ENCODE data around the gene LARGE1. TPM values are rescaled to one million over a fixed set of nuclear protein-coding genes. Genes with fewer than 3 reads are reported as not detected.

LARGE1 gene
- total RNA-seq, 1 experiment from 2014 or later = 1.5 TPM

DNA sequence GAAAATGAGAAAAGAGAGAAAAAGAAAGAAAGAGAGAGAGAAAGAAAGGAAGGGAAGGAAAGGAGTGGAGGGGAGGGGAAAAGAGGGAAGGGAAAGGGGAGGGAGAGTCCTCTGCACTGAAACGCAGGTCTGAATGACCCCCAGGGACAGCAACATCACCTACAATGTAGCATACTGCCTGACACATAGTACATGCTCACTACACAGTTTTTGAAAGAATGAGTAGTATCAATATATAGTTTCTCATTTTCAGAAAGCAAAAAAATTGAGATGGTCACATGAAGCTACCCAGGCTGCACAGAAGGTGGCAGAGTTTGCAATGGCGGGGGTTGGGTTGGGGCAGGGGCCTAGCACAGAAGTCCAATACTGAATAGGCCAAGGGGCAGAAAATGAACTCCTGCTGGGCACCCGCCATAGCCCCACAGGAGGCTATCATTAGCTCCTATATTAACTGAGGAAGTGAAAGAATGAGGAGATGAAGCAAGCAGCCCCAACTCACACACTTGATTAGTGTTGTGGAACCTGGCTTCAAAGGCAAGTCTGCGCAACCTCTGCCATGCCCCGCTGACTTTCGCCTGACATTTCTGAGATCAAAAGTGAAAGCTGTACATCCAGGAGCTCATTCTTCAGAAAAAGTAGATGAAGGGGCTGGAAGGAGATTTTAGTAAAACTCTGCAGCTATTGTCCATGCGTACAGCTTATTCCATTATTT lies 620.9 kb downstream of the LARGE1 start:
- Histone ChIP-seq H4K20me1 (ENCODE audit: insufficient read depth) (no peaks in the 10 kb centered on the region), H3K27me3 (ENCODE audit: insufficient read depth, low read length) (no peaks in the 10 kb centered on the region), H3K79me2 (ENCODE audit: insufficient read depth, low read length) (no peaks in the 10 kb centered on the region), H3K4me1 (ENCODE audit: control insufficient read depth in 1 of 2, insufficient read depth in 2 of 2, low read length in 2 of 2) (no peaks in the 10 kb centered on the region), H2AFZ (ENCODE audit: low read depth, low read length, poor library complexity, severe bottlenecking) (no peak overlapping the region), H3K27ac (ENCODE audit: low read depth, low read length) (no peak overlapping the region), H3K9me3 (ENCODE audit: control insufficient read depth in 1 of 2, insufficient read depth in 1 of 2, low read depth in 1 of 2, low read length in 2 of 2) (peaks cover 0 to 18% of the 10 kb centered on the region in 2 experiments; a peak in 1 of 4 replicates), H3K4me3 (replicated peaks in 1 of 2; ENCODE audit: low read depth in 1 of 2, low read length in 2 of 2) (no peak overlapping the region), H3K36me3 (ENCODE audit: control insufficient read depth in 1 of 2, insufficient read depth in 2 of 2, low read length in 2 of 2) (no peaks in the 10 kb centered on the region), H3K9ac (ENCODE audit: low read length) (no peak overlapping the region), H3K9me2 (ENCODE audit: insufficient read depth) (no peaks in the 10 kb centered on the region), H3K4me2 (ENCODE audit: low read length) (no peak overlapping the region)
- no TSS peak for BruUV-seq (replicated peaks)
- ChIA-PET CTCF (no interaction called here), RAD21 (ENCODE audit: low non-redundant PET in 1 of 2, low total read pairs in 2 of 2, uncharacterized antibody in 2 of 2, unreplicated experiment in 2 of 2) (no interaction called here), POLR2A (no interaction called here)
- intact Hi-C loops (cut with micrococcal nuclease) = no loop called here
- no peak for DNase-seq (ENCODE audit: low read depth, low spot score)
- no peak for ATAC-seq
- no peak for TF ChIP-seq RAD21 (IDR thresholded peaks at IDR 0.05; ENCODE audit: low read depth)
- no peak for TF ChIP-seq ELF1 (IDR thresholded peaks at IDR 0.05; ENCODE audit: borderline replicate concordance, low read depth)
- no peak for TF ChIP-seq SP1 (IDR thresholded peaks at IDR 0.05; ENCODE audit: low read depth)
- TF ChIP-seq, protein P1, sequence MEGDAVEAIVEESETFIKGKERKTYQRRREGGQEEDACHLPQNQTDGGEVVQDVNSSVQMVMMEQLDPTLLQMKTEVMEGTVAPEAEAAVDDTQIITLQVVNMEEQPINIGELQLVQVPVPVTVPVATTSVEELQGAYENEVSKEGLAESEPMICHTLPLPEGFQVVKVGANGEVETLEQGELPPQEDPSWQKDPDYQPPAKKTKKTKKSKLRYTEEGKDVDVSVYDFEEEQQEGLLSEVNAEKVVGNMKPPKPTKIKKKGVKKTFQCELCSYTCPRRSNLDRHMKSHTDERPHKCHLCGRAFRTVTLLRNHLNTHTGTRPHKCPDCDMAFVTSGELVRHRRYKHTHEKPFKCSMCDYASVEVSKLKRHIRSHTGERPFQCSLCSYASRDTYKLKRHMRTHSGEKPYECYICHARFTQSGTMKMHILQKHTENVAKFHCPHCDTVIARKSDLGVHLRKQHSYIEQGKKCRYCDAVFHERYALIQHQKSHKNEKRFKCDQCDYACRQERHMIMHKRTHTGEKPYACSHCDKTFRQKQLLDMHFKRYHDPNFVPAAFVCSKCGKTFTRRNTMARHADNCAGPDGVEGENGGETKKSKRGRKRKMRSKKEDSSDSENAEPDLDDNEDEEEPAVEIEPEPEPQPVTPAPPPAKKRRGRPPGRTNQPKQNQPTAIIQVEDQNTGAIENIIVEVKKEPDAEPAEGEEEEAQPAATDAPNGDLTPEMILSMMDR (IDR thresholded peaks at IDR 0.05 in 2 of 3, conservative IDR thresholded peaks at IDR 0.05 in 1 of 3; ENCODE audit: borderline replicate concordance in 1 of 3, insufficient read depth in 1 of 3, low read depth in 2 of 3, low read length in 2 of 3) = no peak
- no peak for TF ChIP-seq FOSL1 (IDR thresholded peaks at IDR 0.05; ENCODE audit: low read depth)
- no peak for TF ChIP-seq JUND (IDR thresholded peaks at IDR 0.05)
- no peak for TF ChIP-seq MAX (IDR thresholded peaks at IDR 0.05)
- no peak for TF ChIP-seq YY1 (IDR thresholded peaks at IDR 0.05; ENCODE audit: extremely low read depth, insufficient replicate concordance, low read depth, low read length)
- TF ChIP-seq, protein P2, sequence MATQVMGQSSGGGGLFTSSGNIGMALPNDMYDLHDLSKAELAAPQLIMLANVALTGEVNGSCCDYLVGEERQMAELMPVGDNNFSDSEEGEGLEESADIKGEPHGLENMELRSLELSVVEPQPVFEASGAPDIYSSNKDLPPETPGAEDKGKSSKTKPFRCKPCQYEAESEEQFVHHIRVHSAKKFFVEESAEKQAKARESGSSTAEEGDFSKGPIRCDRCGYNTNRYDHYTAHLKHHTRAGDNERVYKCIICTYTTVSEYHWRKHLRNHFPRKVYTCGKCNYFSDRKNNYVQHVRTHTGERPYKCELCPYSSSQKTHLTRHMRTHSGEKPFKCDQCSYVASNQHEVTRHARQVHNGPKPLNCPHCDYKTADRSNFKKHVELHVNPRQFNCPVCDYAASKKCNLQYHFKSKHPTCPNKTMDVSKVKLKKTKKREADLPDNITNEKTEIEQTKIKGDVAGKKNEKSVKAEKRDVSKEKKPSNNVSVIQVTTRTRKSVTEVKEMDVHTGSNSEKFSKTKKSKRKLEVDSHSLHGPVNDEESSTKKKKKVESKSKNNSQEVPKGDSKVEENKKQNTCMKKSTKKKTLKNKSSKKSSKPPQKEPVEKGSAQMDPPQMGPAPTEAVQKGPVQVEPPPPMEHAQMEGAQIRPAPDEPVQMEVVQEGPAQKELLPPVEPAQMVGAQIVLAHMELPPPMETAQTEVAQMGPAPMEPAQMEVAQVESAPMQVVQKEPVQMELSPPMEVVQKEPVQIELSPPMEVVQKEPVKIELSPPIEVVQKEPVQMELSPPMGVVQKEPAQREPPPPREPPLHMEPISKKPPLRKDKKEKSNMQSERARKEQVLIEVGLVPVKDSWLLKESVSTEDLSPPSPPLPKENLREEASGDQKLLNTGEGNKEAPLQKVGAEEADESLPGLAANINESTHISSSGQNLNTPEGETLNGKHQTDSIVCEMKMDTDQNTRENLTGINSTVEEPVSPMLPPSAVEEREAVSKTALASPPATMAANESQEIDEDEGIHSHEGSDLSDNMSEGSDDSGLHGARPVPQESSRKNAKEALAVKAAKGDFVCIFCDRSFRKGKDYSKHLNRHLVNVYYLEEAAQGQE (IDR thresholded peaks at IDR 0.05; ENCODE audit: low read depth) = no peak
- no peak for TF ChIP-seq POLR2AphosphoS5 (IDR thresholded peaks at IDR 0.05; ENCODE audit: low read depth, low read length)
- TF ChIP-seq, protein P3, sequence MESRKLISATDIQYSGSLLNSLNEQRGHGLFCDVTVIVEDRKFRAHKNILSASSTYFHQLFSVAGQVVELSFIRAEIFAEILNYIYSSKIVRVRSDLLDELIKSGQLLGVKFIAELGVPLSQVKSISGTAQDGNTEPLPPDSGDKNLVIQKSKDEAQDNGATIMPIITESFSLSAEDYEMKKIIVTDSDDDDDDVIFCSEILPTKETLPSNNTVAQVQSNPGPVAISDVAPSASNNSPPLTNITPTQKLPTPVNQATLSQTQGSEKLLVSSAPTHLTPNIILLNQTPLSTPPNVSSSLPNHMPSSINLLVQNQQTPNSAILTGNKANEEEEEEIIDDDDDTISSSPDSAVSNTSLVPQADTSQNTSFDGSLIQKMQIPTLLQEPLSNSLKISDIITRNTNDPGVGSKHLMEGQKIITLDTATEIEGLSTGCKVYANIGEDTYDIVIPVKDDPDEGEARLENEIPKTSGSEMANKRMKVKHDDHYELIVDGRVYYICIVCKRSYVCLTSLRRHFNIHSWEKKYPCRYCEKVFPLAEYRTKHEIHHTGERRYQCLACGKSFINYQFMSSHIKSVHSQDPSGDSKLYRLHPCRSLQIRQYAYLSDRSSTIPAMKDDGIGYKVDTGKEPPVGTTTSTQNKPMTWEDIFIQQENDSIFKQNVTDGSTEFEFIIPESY (IDR thresholded peaks at IDR 0.05; ENCODE audit: extremely low read depth, insufficient replicate concordance, low read length) = no peak
- no peak for TF ChIP-seq SRF (IDR thresholded peaks at IDR 0.05; ENCODE audit: low read depth)
- no peak for TF ChIP-seq EGR1 (IDR thresholded peaks at IDR 0.05; ENCODE audit: low read depth)
- TF ChIP-seq CBX3 (IDR thresholded peaks at IDR 0.05; ENCODE audit: low read depth) = no peak
- no peak for TF ChIP-seq ZFX (IDR thresholded peaks at IDR 0.05)
- no peak for TF ChIP-seq ZNF274 (IDR thresholded peaks at IDR 0.05; ENCODE audit: low read depth, low read length)
